ENCODE data around the gene SPIN1.

- TF ChIP-seq CTCF (IDR thresholded peaks at IDR 0.05) (peak in 5 of 6 experiments; percentile 34 to 74 (median 61)), POLR2A (IDR thresholded peaks at IDR 0.05) (peak in 2 of 4 donors; percentile 18 to 49)
Observed at GRCh38 chr9:88388203-88388885, at the start of gene SPIN1.
